IPS-NIHi7 (cell line): ENCODE results near the gene TBC1D5.
"Not testable (repeated sequence)": the region's sequence is repeated elsewhere in the genome, so short reads cannot be mapped to it uniquely, and the experiment has no call there.

Source experiments
- DNase-seq: peaks from one replicate; pipeline ENCODE4 v3.0.0; 2012; ENCODE audit warnings: mixed read lengths; ENCODE audit errors: extremely low spot score

Gene TBC1D5

GRCh38 chr3:17140670-17141505 is 601.5 kb downstream of the TBC1D5 start:
- peak; percentile 39 for DNase-seq

- DNase-seq, result no peak
Measured at GRCh38 chr3:17138246-17139039, 604.0 kb downstream of the TBC1D5 start.

DNA sequence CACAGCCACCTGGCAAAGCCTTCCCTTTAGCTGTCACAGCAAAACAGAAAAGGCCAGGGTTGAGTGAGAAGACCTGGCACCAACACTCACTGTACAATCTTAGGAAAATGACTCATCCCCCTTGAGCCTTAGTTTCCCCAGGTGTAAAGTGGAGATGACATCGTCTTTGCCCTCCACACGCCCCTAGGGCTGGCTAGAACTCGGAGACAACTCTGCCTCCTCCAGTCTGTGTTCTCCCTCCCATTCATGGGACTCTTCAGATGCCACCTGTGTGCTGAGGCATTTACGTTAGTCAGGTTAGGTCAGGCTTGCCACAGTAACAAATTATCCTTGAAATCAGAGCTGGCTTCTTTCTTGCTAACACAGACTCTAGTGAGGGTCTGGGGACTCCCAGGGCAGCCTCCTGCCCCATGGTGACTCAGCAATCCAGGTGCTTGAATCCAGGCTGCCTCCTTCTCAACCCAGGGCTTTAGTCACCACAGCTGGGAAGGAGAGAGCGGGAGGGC is 605.1 kb downstream of the TBC1D5 start:
- no peak for DNase-seq

DNA sequence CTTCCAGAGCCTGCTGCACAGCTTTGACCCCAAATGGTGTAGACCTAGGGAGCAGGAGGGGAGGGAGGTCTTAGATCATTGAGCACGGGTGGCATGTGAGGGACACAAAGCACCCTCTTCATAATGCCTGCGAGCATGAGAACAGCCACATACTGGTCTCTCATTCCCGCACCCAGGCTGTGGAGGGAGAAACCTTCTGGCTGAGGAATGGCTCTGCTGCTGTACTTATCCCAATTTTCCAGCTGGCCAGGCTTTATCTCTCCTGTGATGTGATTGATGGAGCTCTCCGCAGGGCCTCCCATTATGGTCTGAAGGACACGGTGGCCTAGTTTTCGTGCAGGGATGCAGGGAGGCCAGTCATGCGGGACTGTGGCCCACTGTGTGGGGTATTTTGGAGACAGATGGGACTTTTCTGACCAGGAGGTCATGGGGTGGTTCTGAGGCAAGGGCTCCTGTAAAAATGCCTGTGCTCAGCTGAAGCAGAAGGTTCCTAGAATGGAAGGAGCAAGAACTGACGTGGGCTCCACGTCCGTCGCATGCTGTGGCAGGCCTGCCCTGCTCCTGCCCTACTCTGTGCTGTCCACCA is 606.2 kb downstream of the TBC1D5 start:
- DNase-seq, result no peak

- no peak for DNase-seq
Measured at GRCh38 chr3:17135696-17136095, 606.7 kb downstream of the TBC1D5 start.

- DNase-seq, result no peak
Measured at GRCh38 chr3:17133632-17134545, 608.5 kb downstream of the TBC1D5 start.

- no peak for DNase-seq
Measured at GRCh38 chr3:17132286-17133115, 609.9 kb downstream of the TBC1D5 start.

DNA sequence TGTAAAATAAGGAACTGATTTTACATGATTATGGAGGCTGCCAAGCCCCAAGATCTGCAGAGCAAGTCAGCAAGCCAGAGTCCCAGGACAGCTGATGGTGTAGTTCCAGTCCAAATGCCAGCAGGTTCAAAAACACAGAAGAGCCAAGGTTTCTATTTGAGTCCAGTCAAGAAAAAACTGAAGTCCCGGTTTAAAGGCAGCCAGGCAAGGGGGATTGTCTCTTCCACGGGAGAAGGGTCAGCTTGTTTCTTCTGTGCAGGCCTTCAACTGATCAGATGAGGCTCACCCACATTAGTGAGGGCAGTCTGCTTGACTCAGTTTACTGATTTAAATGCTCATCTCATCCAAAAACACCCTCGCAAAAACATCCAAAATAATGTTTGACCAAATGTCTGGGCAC is 611.5 kb downstream of the TBC1D5 start:
- no peak for DNase-seq

DNA sequence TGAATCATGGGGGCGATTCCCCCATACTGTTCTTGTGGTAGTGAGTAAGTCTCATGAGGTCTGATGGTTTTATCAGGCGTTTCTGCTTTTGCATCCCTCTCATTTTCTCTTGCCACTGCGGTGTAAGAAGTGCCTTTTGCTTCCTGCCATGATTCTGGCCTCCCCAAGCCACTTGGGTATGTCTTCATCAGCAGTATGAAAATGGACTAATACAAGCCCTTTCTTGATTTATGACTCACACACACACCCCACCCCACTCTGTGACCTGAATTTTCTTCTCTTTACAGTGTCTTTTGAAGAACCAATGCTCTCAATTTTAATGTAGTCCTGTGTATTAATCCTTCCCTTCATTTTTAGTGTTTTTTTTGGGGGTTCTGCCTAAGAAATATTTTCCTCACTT is 612.9 kb downstream of the TBC1D5 start:
- DNase-seq, result no peak

DNA sequence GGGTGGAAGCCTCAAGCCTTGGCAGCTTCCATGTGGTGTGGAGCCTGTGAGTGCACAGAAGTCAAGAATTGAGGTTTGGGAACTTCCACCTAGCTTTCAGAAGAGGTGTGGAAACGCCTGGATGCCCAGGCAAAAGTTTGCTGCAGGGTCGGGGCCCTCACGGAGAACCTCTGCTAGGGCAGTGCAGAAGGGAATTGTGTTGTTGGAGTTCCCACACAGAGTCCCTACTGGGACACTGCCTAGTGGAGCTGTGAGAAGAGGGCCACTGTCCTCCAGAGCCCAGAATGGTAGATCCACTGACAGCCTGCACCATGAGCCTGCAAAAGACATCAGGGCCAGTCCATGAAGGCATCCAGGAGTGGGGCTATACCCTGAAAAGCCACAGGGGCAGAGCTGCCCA is 613.8 kb downstream of the TBC1D5 start:
- not testable (repeated sequence) for DNase-seq

DNA sequence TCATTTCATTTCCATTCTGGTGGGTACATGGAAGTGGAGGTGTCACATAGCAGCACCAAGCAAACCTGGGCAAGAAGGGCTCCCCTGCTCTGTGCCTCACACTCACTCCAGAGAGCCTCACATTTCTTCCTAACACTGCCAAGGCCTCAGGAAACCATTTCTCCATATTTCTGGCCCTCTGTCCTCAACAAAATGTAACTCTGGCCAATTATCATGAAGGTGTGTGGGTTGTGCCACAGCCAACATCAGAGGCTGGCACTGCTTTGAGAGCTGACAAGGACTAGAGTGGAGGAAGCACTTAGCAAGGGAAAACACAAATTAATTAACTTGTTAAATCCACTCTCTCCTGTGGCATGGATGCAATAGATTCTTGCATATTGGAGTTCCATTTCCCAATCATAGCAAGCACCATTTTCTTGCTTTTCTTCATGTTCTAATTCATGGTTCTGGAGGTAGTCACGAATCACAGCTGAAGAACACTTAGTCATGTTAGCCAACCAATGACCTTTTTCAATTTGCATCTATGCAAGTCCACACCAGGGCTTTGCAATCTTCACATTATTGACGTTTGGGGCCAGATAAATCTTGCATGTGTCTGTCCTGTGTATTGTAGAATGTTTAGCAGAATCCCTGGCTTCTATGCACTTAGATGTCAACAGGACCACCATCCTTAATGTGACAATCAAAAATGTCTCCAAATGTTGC is 616.5 kb downstream of the TBC1D5 start:
- no peak for DNase-seq

GRCh38 chr3:17122758-17123157 is 619.7 kb downstream of the TBC1D5 start:
- no peak for DNase-seq

GRCh38 chr3:17121336-17121735 is 621.1 kb downstream of the TBC1D5 start:
- no peak for DNase-seq

DNA sequence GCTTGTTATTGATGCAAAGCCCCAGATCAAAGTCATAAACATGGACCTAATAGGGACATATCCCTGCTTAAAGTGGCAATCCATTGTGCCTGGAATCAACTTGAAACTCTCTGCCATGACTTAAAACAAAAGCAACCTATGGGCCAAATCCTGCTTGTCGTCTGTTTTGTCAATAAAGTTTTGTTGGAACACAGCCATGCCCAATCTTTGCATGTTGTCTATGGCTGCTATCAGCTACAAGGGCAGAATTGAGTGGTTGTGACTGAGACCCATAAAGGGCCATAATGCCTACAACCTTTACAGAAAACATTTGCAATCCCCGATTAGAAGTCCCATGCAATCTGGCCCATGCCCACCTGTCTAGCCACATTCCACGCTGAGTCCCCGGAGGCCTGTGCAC is 622.3 kb downstream of the TBC1D5 start:
- DNase-seq, result no peak

GRCh38 chr3:17119201-17120072 is 623.0 kb downstream of the TBC1D5 start:
- no peak for DNase-seq

DNA sequence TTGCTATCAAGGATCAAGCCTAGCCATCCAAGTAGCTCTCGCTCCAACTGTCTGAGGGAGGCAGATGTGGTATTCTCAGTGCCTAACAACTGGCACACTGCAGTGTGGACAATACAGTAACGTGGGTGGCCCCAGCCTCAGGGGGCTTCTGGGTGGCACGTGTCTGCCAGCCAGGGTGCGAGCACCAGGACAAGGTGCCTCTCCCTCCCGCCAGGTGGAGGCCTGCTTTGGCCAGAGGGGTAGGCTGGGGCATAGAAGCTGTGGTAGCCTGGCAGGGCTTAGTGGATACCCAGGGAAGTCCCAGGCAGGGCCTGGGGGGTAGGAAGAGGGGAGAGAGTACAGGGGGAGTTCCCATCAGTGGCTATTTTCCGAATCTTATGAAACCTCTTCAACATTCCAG is 623.7 kb downstream of the TBC1D5 start:
- no peak for DNase-seq

GRCh38 chr3:17116007-17116600 is 626.3 kb downstream of the TBC1D5 start:
- no peak for DNase-seq

DNA sequence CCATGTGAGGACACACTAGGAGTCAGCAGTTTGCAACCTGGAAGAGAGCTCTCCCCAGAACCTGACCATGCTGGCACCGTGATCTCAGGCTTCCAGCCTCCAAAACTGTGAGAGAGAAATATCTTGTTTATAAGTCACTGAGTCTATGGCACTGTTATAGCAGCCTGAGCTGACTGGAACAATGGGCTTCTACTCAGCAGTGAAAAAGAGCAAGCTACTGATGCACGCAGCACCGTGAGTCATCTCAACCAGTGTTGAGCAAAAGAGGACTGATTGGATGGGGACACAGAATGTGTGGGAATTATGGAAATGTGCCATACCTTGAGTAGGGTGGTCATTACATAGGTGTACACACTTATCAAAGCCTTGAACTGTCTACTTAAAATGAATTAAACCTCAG is 627.2 kb downstream of the TBC1D5 start:
- DNase-seq, result no peak
